CD4-positive, alpha-beta T cell treated with Interleukin-21 for 1 hour (primary cell): Measurements from ENCODE around the gene TULP4.
"Not testable (repeated sequence)": the region's sequence is repeated elsewhere in the genome, so short reads cannot be mapped to it uniquely, and the experiment has no call there.

ENCODE experiments used
- DNase-seq: peaks from one replicate; pipeline ENCODE4 v3.0.0-alpha.2; 2020

The TULP4 gene

DNA sequence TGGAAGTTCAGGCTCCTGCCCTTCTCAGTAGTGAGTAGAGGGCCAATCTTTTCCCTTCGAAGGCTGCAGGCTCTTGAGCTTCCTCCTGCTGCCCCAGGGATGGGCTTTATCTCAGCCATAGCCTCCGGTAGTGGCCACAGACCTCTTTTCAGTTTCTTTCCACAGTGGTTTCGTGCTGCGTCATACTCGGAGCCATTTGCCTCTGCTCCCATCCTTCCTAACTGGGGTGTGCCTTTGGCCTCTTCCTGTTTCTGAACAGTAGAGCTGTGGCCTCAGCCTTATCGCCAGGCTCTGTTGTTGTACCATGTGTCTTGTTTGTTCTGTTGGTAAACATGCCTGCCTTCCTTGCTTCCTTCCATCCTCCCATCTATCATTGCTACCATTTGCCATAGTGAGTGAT is 54.1 kb downstream of the TULP4 start:
- no peak for DNase-seq

DNA sequence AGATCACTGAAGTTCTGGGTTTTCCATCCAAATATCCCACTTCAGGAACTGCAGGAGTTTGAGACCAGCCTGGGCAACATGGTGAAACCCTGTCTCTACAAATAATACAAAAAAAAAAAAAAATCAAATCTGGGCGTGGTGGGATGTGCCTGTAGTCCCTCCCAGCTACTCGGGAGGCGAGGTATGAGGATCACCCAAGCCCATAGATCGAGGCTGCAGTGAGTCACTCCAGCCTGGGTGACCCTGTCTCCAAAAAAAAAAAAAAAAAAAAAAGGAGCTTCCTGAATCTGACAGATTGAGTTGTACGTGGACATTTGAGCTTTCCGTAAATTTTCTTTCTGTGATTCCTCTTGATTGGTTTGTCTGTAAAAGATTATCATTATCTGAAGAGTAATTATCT is 55.6 kb downstream of the TULP4 start:
- DNase-seq: no peak

DNA sequence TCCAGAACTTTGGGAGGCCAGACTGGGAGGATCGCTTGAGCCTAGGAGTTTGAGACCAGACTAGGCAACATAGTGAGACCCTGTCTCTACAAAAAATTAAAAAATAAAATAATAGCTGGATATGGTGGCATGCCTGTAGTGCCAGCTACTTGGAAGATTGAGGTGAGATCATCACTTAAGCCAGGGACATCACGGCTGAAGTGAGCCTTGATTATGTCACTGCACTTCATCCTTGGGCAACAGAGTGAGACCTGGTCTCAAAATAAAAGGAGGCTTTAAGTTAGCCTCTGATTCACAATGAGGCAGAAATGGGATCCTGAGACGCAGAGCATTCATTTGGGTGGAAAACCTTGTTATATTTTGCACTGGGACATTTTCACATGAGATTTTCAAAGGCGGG is 57.0 kb downstream of the TULP4 start:
- no peak for DNase-seq

DNA sequence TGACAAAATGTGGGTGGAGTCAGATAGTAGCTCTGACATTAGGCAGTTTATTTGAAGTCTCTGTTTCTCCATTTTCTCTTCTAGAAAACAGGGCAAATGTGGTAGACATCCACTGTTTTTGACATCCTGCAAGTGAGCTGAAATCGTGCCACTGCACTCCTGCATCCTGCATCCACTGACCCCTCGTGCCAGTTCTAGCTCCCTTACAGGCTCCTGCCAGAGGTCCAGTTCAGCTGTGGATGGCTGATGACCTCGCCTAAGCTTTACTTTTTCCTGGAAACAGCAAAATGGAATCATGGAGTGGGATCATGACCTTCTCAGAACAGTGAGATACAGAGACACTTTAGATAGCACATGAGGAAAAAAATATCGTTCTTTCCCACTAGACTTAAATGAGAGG is 58.5 kb downstream of the TULP4 start:
- DNase-seq: no peak

DNA sequence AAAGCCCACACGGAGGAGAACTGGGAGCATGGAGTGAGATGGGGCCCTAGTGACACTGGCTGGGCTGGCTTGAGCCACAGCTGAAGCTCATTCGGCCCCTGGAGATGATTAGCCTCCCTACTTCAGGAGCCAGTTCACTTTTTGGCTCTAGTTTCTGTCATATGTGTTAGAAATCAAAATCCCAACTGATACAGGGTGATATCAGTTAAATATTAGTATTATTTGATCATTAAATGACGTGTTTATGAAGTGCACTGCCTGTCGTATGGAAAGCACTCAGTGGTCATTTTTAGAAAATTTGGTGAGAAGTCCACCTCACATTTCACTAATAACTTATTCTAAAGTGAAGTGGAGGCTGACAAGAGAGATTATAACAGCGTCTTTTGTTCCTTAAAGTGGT is 59.0 kb downstream of the TULP4 start:
- no peak for DNase-seq

DNA sequence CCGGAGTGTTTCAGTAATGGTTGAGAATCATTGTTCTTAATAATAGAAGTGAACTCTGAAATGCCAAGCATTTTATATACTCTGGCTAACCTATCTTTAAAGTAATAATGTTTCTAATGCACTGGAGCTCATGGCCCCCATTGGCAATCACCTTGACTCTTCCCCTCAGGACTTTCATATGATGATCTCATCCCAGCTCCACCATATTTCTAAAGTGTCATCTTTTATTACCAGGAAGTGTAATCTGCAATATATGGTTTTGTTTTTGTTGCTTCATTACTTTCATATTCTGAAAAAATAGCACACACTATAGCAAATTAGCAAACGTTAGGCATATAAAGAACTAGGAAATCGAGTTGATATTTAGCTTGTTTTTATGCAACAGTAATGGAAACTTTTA is 60.3 kb downstream of the TULP4 start:
- no peak for DNase-seq

DNA sequence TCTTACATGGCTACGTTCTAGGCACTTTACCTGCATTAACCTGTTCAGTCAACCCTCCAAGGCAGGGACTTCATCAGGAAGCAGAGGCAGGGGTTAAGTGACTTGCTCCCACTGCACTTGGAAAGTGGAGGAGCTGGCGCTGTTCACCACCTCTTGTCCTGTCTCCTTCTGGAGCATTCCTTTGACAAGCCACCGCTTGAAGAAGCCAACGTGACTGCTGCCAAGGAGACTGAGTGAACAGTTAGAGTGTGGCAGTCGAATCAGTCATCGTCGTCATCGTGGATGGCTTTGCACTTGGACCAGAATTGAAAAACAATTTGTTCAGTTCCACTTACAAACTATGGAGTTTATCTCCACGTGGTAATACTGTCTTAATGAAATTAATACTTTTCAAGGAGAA is 60.9 kb downstream of the TULP4 start:
- no peak for DNase-seq

DNA sequence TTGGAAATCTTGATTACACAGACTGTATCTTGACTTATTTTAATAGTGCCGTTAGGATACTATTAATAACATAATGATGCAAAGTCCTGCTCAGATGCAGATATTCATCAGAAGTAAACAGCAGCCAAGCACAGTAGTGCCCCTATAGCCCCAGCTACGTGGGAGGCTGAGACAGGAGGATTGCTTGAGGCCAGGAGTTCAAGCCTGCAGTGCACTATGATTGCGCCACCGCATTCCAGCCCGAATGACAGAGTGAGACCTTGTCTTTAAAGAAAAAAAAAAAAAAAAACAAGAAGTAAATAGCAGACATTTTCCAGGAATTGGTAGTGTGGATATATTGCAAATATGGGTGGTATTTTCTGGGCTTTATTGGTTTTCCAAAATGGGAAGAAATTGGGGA is 61.8 kb downstream of the TULP4 start:
- DNase-seq: no peak

DNA sequence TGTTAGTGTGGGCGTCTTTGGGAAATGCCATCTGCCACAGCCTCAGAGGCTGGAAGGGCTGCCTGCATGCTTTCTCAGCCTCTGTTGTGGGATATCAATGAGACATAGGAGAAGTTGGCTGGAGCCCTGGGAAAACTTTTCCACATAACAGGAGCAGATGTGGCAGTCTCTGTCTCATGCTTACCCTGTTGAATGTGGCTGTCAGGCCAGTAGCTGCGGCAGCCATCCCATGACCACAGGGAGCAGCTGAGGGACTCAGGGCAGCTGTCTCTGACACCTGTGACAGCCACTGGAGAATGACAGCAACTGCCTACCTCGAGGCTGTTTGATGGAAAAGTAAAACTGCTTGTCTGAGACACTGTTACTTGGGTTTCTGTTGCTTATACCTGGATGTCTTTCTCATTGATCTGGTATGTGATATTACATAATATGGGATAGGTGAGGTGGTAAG is 64.4 kb downstream of the TULP4 start:
- DNase-seq: no peak

DNA sequence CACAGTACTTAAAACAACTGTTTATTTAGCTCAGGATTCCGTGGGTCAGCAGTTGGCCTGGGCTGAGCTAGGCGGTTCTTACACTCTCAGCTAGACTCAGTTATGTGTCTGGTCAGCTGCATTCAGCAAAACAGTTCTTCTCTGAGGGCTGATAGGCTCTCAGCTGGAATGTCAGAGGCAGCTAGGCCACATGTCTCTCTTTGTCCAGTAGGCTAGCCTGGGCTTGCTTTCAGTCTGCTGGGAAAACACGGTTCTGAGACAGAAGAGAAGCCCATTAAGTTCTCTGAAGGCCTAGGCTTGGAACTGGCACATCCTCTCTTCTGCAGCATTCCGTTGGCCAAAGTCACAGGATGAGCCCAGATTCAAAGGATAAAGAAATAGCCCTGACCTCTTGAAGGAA is 65.6 kb downstream of the TULP4 start:
- DNase-seq: no peak

DNA sequence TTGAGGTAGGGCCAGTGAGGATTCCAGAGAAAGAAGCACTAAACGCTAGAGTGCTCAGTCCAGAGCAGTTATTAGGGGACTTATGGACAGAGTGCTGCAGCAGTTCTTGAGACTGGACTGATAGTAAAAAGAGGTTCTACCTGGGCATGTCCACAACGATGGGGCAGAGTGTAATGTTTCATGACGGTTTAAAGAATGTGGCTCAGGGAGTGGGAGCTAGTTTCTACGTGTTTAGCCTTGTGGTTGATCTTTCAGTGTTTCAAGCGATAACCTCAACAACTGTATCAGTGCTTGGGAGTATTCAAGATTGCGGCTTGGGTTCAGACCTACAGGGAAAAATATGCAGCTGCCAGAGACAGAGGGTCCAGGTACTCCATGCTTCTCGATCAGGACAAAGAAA is 67.1 kb downstream of the TULP4 start:
- no peak for DNase-seq

DNA sequence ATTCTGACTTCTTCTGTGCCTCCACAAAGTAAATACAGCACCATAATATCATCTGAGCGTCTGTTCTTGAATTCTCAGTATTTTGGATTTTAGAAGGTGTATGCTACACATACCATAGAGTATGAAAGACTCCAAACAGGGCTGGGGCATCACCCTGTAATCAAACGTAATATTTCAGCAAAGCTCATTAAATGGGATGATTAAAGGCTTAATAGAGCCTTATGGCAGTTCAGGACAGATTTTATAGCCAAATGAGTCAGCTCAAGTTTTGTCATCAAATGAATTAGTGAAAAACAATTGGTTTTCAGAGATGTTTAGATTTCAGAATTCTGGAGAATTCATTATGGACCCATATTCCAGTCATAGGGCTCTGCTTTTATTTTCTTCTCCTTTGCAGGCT is 68.9 kb downstream of the TULP4 start:
- DNase-seq: no peak

DNA sequence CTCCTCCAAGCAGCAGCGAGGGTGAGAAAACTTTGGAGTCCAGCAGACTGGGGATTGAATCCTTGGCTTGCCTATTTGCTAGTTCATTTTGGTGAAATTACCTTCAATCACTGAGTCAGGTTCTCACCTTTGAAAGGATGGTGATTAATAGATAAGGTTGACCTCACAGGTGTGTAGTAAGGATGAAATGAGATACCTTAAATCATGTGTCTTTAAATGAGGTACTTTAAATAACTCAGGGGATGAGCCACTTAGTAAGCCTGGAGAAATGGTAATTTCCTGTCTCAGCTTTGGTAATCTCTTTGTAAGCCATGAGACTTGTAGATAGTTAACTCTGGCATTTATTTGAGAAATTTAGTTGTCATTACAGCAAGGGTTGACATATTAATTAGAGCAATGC is 70.2 kb downstream of the TULP4 start:
- DNase-seq: no peak

DNA sequence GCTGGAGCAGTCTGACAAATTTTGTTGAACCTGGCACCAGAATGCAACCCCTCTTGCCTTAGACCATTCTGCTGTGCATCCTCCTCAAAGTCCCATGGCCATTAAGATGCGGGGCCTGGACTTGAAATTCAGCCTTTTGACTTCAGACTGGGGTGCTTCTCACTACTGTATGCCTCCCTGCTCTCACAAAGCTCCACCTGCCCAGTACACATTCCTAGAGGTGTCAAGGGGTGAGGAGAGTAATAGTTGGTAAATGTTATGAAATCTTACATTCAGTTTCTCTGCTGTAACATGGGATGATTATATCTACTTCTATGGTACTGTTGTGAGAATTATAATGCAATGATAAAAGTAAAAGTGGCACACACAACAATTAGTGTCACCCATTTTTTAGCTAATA is 70.8 kb downstream of the TULP4 start:
- no peak for DNase-seq

DNA sequence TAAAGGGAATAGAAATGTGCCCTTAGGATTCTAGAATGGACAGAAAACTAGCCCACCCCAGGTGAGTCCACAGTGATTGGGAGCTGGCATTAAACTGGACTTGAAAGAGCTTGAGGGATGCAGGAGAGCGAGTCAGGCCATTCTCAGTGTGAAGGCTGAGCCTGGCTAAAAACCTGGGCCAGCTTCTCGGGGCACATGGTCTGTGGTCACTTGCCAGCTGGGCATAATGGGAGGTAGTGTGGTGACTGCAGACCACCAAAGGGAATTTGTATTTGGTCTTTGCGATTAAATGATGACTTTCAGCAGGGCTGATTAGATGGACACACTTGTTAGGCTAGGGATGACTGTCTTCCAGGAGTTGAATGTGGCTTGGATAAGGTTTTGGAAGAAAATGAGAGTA is 71.3 kb downstream of the TULP4 start:
- DNase-seq: no peak

DNA sequence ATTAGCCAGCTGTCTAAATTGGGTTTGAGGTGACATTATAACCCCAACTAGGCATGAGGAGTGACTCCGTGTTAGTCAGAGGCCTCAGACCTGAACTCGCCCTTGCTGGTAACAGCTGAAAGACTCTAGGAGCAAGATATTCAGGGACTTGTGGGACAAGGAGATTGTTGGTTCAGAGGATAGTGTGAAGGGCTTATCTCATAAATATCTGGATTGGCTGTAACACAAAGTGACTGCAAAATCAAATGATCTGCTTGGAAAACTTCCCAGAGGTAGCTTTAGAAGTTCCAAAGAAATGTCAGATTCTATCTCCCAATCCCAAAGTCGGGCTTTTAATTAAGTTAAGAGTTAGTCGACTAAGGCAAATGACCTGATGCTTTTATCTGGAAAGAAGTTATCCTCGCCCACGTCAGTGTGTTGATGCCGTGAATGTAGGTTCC is 72.4 kb downstream of the TULP4 start:
- no peak for DNase-seq

DNA sequence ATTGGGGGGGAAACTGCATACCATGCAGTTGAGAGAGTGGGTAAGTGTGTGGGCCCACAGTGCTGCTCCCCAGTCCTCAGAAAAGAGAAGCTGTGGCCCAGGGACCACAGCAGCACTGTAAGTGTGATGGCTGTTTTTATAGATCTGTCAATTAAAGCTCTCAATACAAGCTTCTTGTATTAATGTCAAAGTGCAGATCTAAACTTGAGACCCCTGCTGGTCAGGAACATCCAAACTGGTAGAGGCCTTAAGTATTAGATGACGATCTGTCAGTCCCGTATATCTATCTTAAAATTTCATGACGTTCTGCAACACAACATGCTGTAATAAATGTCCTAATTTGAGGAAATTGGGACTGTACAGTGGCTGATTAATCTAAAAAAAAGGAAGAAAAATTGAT is 74.8 kb downstream of the TULP4 start:
- peak; percentile 40 for DNase-seq

DNA sequence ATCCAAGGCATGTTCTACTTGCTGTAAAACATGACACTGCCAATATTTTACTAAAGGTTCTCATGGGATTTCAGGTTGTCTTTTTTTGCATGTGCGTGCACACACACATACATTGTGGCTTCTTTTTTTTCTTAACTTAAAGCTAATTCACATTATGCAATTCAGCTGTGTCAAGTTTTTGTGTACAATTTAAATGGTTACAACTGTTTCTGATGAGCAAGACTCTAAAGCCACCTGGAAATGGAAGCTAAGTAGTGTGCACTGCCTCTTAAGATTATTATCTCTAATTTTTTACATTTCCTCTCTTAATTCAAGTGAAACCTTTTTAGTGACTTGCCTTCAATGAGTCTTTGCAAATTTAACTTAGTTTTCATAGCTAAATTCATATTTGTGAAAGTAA is 75.3 kb downstream of the TULP4 start:
- DNase-seq: no peak

DNA sequence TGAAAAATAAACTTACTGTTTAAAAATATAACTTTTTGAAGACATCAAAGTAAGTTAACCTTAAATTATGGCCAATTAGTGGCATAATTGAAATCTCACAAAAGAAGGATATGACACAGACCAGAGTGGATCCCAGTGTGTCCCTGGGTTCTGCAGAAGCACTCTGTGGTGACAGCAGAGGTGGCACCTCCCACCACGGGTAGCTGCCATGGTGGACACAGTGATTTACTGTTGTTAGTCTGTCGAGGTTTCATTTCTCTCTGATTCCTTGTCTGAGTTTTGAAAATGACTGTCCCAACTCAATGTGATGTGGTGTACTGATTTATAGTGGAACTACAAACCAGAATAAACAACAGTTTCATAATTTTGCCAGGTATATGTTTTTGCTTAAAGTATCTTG is 76.5 kb downstream of the TULP4 start:
- no peak for DNase-seq

DNA sequence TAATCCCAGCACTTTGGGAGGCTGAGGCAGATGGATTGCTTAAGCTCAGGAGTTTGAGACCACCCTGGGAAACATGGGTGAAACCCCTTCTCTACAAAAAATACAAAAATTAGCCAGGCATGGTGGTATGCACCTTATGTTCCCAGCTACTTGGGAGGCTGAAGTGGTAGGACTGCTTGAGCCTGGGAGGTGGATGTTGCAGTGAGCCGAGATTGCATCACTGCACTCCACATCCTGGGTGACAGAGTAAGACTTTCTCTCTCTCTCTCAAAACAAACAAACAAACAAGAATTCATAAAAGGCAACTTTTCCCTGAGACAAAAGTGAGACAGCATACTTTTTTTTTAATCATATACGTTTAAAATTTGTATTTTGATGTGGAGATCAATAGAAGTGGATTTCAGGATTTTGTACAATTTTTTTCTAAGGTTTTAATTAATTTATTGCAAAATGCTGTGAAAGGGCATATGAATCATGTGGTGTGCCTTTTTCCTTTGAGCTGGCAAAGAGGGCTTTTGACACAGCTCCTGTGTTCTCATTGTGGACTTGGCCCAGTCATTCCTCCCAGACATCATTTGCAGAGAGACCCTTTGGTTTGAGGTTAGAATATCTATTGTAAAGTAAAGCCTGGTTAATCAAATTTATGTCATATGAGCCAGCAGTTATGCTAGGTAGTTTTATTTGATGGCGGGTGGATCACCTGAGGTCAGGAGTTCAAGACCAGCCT is 77.1 kb downstream of the TULP4 start:
- DNase-seq: no peak

DNA sequence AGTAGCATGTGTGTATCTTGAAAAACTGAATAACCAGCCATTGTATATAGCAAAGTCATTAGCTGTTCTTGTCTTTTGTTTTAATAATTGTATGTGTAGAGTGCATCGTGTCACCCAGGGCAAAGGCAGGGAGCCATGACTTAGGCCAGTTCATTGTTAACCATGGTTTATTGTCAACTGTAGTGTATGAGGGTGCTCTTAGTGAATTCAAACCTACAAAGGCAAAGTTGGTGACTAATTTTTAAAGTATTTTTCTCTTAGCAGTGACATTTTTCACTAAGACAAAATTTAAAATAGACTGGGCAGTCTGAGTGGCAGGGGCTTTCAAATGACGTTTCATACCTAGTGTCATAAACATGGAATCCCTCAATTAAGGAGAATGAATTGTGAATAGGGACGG is 79.0 kb downstream of the TULP4 start:
- no peak for DNase-seq

DNA sequence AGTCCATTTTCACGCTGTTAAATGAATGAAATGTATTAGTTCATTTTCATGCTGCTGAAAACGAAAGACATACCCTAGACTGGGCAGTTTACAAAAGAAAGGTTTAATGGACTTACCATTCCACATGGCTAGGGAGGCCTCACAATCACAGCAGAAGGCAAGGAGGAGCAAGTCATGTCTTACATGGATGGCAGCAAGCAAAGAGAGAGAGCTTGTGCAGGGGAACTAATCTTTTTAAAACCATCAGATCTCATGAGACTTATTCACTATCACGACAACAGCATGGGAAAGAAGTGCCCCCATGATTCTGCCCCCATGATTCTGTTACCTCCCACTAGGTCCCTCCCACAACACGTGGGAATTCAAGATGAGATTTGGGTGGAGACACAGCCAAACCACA is 79.7 kb downstream of the TULP4 start:
- DNase-seq: not testable (repeated sequence)

DNA sequence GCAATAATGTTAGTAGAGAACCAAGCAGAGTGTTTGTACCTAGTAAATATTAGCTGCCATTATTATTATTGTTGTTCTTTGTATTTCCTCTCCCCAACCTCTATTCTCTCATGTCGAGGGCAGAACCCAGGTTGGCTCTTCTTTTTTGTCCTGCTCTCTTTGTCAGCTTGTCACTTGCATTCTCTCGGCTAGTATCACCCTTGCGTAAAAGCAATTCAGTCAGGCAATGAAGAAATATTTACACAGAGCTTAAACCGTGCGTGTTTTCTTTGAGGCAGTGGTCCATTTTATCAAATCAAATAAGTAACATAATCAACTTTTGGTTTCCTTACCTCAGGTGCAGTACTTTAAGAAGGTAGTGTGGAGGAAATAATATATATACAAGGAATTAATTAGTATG is 83.9 kb downstream of the TULP4 start:
- DNase-seq: no peak

DNA sequence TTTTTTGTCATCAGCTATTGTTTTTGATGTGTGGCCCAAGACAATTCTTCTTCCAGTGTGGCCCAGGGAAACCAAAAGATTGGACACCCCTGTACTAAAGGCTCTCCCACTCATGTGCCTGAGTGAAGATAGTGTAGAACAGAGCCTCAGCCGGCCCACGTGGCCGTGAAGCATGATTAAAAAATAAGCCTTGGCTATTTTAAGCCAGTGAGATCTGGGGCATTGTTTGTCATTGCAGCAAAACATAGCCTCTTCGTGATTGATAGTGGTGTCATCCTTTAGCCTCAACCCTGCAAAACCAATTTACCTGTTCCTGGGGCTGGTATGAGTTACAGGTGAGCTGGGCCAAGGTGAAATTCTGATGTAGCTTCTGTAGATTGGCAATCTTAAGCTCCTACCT is 85.3 kb downstream of the TULP4 start:
- DNase-seq: no peak

DNA sequence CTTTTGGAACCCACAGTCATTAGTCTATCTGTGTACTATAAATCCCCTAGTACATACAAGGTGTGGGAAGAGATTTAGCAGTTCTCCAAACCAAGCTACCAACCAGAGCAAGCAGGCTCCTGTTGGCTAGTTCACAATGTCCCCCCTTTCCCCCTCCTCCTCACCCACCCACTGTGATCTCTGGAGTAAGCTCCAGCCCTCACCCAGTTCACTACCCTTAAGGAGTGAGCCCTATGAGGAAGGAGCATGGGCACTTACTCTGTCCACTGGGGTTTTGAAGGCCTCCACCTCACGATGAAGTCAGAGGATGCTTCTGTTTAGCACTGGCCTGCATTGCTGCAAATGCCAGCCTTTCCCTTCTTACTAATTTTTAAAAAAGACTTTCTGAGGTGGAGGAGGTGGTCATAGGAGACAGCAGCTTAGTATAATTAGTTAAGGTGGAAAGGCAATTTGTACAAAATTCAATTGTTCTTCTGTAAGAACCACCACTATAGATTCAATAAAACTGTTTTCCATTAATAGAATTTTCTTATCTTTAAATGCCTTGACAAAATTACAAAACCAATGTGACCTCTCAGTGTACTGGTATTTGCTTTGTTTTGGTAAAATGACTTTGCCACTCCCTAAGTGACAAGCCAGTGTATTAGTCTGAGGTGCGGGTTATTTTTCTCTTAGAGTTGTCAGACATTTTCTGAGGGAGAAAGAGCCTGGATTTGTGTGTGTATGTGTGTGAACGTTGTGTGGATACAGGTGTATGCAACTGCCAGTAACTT is 86.2 kb downstream of the TULP4 start:
- DNase-seq: no peak
